ENCODE results near the gene MCC.

- TF ChIP-seq CTCF (IDR thresholded peaks at IDR 0.05; ENCODE audit: insufficient read depth, low read length, poor library complexity, severe bottlenecking) = no peak
- TF ChIP-seq EZH2phosphoT487 (conservative IDR thresholded peaks at IDR 0.05; ENCODE audit: low read length) = no peak
Measured at GRCh38 chr5:113405530-113405929, 82.7 kb downstream of the MCC start.
